ENCODE measurements around the gene RGS10. TPM values are rescaled to one million over a fixed set of nuclear protein-coding genes. Genes with fewer than 3 reads are reported as not detected.

Gene RGS10
- total RNA-seq, 1 experiment from 2014 or later, result 16.6 TPM

GRCh38 chr10:119468542-119469324, 73.8 kb downstream of the RGS10 start:
- TF ChIP-seq CTCF (conservative IDR thresholded peaks at IDR 0.05; ENCODE audit: low read depth, low read length) (no peak), EZH2 (IDR thresholded peaks at IDR 0.05; ENCODE audit: borderline replicate concordance, low read depth, low read length, poor library complexity, severe bottlenecking) (no peak)
- POLR2A ChIA-PET (ENCODE audit: low non-redundant PET), result no interaction called here
- intact Hi-C loops (cut with micrococcal nuclease; ENCODE audit: unreplicated experiment), result no loop called here
- peaks cover 16% of the 10 kb centered on the region for H3K27me3 ChIP-seq (replicated peaks; ENCODE audit: insufficient read depth, low read depth, low read length, poor library complexity)
- no TSS peak for BruUV-seq (replicated peaks)
- no peak for DNase-seq (ENCODE audit: low spot score)
- no peaks in the 10 kb centered on the region for H3K9me3 ChIP-seq (ENCODE audit: low read depth, low read length, poor library complexity, severe bottlenecking)
- H3K4me3 ChIP-seq (ENCODE audit: low read depth, low read length, poor library complexity, severe bottlenecking), result no peak overlapping the region
- H3K4me1 ChIP-seq (ENCODE audit: insufficient read depth, low read length, poor library complexity, severe bottlenecking), result no peaks in the 10 kb centered on the region
- CTCF ChIA-PET, result no interaction called here
- no peak overlapping the region for H3K27ac ChIP-seq (ENCODE audit: low read depth, low read length, poor library complexity, severe bottlenecking)
- no peaks in the 10 kb centered on the region for H3K36me3 ChIP-seq (ENCODE audit: insufficient read depth, low read length, poor library complexity, severe bottlenecking)

GRCh38 chr10:119466655-119467054, 75.9 kb downstream of the RGS10 start:
- H3K36me3 ChIP-seq (ENCODE audit: insufficient read depth, low read length, poor library complexity, severe bottlenecking), result no peaks in the 10 kb centered on the region
- H3K4me3 ChIP-seq (ENCODE audit: low read depth, low read length, poor library complexity, severe bottlenecking), result no peak overlapping the region
- H3K27ac ChIP-seq (ENCODE audit: low read depth, low read length, poor library complexity, severe bottlenecking), result no peak overlapping the region
- no peaks in the 10 kb centered on the region for H3K4me1 ChIP-seq (ENCODE audit: insufficient read depth, low read length, poor library complexity, severe bottlenecking)
- peaks cover 16% of the 10 kb centered on the region for H3K27me3 ChIP-seq (replicated peaks; ENCODE audit: insufficient read depth, low read depth, low read length, poor library complexity)
- CTCF ChIA-PET, result no interaction called here
- intact Hi-C loops (cut with micrococcal nuclease; ENCODE audit: unreplicated experiment), result no loop called here
- no TSS peak for BruUV-seq (replicated peaks)
- H3K9me3 ChIP-seq (ENCODE audit: low read depth, low read length, poor library complexity, severe bottlenecking), result no peaks in the 10 kb centered on the region
- POLR2A ChIA-PET (ENCODE audit: low non-redundant PET), result interaction anchor here (0.5 to 0.6 kb wide), 2 partner anchors 16 to 1636 kb away, joined by 3 read pairs; no protein-coding TSS in a partner anchor
- TF ChIP-seq CTCF (conservative IDR thresholded peaks at IDR 0.05; ENCODE audit: low read depth, low read length), result no peak
- no peak for TF ChIP-seq EZH2 (IDR thresholded peaks at IDR 0.05; ENCODE audit: borderline replicate concordance, low read depth, low read length, poor library complexity, severe bottlenecking)
- DNase-seq (ENCODE audit: low spot score), result no peak

- ChIA-PET CTCF (no interaction called here), POLR2A (ENCODE audit: low non-redundant PET) (no interaction called here)
- no peaks in the 10 kb centered on the region for H3K9me3 ChIP-seq (ENCODE audit: low read depth, low read length, poor library complexity, severe bottlenecking)
- intact Hi-C loops (cut with micrococcal nuclease; ENCODE audit: unreplicated experiment), result no loop called here
- peaks cover 15% of the 10 kb centered on the region for H3K27me3 ChIP-seq (replicated peaks; ENCODE audit: insufficient read depth, low read depth, low read length, poor library complexity)
- no peak for DNase-seq (ENCODE audit: low spot score)
- TF ChIP-seq CTCF (conservative IDR thresholded peaks at IDR 0.05; ENCODE audit: low read depth, low read length) (no peak), EZH2 (IDR thresholded peaks at IDR 0.05; ENCODE audit: borderline replicate concordance, low read depth, low read length, poor library complexity, severe bottlenecking) (no peak)
- no peak overlapping the region for H3K4me3 ChIP-seq (ENCODE audit: low read depth, low read length, poor library complexity, severe bottlenecking)
- H3K27ac ChIP-seq (ENCODE audit: low read depth, low read length, poor library complexity, severe bottlenecking), result no peak overlapping the region
- no TSS peak for BruUV-seq (replicated peaks)
- no peaks in the 10 kb centered on the region for H3K4me1 ChIP-seq (ENCODE audit: insufficient read depth, low read length, poor library complexity, severe bottlenecking)
- H3K36me3 ChIP-seq (ENCODE audit: insufficient read depth, low read length, poor library complexity, severe bottlenecking), result no peaks in the 10 kb centered on the region
These were observed 76.4 kb downstream of the RGS10 start for GRCh38 chr10:119466076-119466475.
